H1 (cell line): ENCODE measurements around the gene GRM4. TPM values are rescaled to one million over a fixed set of nuclear protein-coding genes. Genes with fewer than 3 reads are reported as not detected.

Source experiments
- CEBPB ChIP-seq: IDR thresholded peaks from 2 replicates; pipeline ENCODE4 v1.6.1; 2012; ENCODE audit warnings: low read depth, low read length
- CTBP2 ChIP-seq: IDR thresholded peaks from 2 replicates; pipeline ENCODE4 v1.7.0; 2011; ENCODE audit warnings: borderline replicate concordance, mild to moderate bottlenecking, moderate library complexity, mixed read lengths, low read length; ENCODE audit not compliant: insufficient read depth, insufficient read length
- HDAC6 ChIP-seq: IDR thresholded peaks from one replicate; pipeline ENCODE4 v1.7.1; 2012; ENCODE audit warnings: low read depth, mild to moderate bottlenecking, inconsistent platforms, low read length, moderate library complexity
- NANOG ChIP-seq: IDR thresholded peaks from 2 replicates; pipeline ENCODE4 v1.6.1; 2011; ENCODE audit warnings: low read length, low read depth, mild to moderate bottlenecking, inconsistent platforms; ENCODE audit not compliant: insufficient read depth, poor library complexity, severe bottlenecking
- NRF1 ChIP-seq: IDR thresholded peaks from 2 replicates; pipeline ENCODE4 v1.6.1; 2011; ENCODE audit warnings: mild to moderate bottlenecking, low read depth, low read length, improper control_type of control experiment
- RFX5 ChIP-seq: IDR thresholded peaks from 2 replicates; pipeline ENCODE4 v1.6.1; 2011; ENCODE audit warnings: low read depth, low read length, improper control_type of control experiment, borderline replicate concordance
- SAP30 ChIP-seq: fragments of 300-600 bp; sonication (generic); IDR thresholded peaks from 2 replicates; pipeline ENCODE4 v1.7.1; 2012; ENCODE audit warnings: low read length, moderate library complexity, mild to moderate bottlenecking, inconsistent platforms; ENCODE audit not compliant: insufficient read depth, insufficient replicate concordance
- SP4 ChIP-seq: IDR thresholded peaks from 2 replicates; pipeline ENCODE4 v1.6.1; 2012; ENCODE audit warnings: low read length, inconsistent platforms
- polyA plus RNA-seq, 7 experiments: library from polyadenylated mRNA; depleted of rRNA in 3 of 7; stranded (reverse) in 5 of 7; unstranded in 2 of 7; fragments of >200 nt in 5 of 7; fragments of 200-250 nt in 2 of 7; gene quantifications; 1 replicate in 5 of 7; 2 replicates in 1 of 7; 4 replicates in 1 of 7; pipeline versions ENCODE4 v1.2.1 to v1.2.3, GENCODE V29; 2011 to 2013; ENCODE audit warnings: missing spikeins in 2 of 7, mixed read lengths in 2 of 7
- total RNA-seq: library from RNA; stranded (reverse); fragmentation: NEBNext Ultra II Directional; extraction: Animal tissue kit (Norgen Biotek cat#: 25700); gene quantifications from 2 replicates; pipeline ENCODE4 v1.2.1, GENCODE V29; 2021
- TF ChIP-seq, protein P1 (sequence below): fragments of 300-600 bp; sonication (generic); IDR thresholded peaks from 2 replicates; pipeline ENCODE4 v1.7.1; 2012; ENCODE audit warnings: low read length, moderate library complexity, mild to moderate bottlenecking, inconsistent platforms; ENCODE audit not compliant: insufficient replicate concordance
- TF ChIP-seq, protein P2 (sequence below): IDR thresholded peaks from 2 replicates; pipeline ENCODE4 v1.6.1; 2011; ENCODE audit warnings: low read depth, mild to moderate bottlenecking, low read length; ENCODE audit not compliant: insufficient read depth

GRM4 gene
- total and polyA plus RNA-seq, 2 of the 8 experiments (the other 6 are each of a cell fraction or from before 2014, with no cell fraction given), result 19.6 to 21.5 TPM

DNA sequence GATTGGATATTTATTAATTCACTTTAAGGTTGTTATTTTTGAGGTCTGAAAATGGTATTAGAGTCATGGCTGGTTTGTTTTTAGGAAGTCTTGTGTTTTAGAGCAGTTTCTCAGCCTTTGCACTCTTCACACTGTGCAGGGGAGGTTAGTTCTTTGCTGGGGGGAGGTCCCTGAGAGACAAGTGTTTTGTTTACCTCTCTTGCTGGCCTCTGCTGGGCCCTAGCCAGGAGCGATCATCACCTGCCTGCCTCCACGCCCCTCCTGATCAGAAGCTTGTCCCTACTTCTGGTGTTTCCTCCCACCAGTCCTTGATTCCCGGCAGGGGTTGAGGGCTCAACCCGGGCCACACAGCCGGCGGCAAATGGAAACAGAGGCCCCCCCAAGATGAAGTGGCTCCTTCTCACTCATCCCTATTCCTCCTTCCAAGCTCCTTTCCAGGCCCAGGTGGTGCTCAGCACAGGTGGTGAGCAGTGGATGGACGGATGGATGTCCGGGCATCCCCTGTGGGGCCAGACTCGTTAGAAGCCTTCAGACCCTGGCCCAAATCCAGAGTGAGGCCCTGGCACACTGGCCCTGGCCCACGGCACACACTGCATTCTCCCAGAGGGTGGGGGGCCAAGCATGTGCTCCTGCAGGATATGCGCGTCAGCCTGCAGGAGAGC lies 51.3 kb downstream of the GRM4 start (continued):
- TF ChIP-seq, protein P1, sequence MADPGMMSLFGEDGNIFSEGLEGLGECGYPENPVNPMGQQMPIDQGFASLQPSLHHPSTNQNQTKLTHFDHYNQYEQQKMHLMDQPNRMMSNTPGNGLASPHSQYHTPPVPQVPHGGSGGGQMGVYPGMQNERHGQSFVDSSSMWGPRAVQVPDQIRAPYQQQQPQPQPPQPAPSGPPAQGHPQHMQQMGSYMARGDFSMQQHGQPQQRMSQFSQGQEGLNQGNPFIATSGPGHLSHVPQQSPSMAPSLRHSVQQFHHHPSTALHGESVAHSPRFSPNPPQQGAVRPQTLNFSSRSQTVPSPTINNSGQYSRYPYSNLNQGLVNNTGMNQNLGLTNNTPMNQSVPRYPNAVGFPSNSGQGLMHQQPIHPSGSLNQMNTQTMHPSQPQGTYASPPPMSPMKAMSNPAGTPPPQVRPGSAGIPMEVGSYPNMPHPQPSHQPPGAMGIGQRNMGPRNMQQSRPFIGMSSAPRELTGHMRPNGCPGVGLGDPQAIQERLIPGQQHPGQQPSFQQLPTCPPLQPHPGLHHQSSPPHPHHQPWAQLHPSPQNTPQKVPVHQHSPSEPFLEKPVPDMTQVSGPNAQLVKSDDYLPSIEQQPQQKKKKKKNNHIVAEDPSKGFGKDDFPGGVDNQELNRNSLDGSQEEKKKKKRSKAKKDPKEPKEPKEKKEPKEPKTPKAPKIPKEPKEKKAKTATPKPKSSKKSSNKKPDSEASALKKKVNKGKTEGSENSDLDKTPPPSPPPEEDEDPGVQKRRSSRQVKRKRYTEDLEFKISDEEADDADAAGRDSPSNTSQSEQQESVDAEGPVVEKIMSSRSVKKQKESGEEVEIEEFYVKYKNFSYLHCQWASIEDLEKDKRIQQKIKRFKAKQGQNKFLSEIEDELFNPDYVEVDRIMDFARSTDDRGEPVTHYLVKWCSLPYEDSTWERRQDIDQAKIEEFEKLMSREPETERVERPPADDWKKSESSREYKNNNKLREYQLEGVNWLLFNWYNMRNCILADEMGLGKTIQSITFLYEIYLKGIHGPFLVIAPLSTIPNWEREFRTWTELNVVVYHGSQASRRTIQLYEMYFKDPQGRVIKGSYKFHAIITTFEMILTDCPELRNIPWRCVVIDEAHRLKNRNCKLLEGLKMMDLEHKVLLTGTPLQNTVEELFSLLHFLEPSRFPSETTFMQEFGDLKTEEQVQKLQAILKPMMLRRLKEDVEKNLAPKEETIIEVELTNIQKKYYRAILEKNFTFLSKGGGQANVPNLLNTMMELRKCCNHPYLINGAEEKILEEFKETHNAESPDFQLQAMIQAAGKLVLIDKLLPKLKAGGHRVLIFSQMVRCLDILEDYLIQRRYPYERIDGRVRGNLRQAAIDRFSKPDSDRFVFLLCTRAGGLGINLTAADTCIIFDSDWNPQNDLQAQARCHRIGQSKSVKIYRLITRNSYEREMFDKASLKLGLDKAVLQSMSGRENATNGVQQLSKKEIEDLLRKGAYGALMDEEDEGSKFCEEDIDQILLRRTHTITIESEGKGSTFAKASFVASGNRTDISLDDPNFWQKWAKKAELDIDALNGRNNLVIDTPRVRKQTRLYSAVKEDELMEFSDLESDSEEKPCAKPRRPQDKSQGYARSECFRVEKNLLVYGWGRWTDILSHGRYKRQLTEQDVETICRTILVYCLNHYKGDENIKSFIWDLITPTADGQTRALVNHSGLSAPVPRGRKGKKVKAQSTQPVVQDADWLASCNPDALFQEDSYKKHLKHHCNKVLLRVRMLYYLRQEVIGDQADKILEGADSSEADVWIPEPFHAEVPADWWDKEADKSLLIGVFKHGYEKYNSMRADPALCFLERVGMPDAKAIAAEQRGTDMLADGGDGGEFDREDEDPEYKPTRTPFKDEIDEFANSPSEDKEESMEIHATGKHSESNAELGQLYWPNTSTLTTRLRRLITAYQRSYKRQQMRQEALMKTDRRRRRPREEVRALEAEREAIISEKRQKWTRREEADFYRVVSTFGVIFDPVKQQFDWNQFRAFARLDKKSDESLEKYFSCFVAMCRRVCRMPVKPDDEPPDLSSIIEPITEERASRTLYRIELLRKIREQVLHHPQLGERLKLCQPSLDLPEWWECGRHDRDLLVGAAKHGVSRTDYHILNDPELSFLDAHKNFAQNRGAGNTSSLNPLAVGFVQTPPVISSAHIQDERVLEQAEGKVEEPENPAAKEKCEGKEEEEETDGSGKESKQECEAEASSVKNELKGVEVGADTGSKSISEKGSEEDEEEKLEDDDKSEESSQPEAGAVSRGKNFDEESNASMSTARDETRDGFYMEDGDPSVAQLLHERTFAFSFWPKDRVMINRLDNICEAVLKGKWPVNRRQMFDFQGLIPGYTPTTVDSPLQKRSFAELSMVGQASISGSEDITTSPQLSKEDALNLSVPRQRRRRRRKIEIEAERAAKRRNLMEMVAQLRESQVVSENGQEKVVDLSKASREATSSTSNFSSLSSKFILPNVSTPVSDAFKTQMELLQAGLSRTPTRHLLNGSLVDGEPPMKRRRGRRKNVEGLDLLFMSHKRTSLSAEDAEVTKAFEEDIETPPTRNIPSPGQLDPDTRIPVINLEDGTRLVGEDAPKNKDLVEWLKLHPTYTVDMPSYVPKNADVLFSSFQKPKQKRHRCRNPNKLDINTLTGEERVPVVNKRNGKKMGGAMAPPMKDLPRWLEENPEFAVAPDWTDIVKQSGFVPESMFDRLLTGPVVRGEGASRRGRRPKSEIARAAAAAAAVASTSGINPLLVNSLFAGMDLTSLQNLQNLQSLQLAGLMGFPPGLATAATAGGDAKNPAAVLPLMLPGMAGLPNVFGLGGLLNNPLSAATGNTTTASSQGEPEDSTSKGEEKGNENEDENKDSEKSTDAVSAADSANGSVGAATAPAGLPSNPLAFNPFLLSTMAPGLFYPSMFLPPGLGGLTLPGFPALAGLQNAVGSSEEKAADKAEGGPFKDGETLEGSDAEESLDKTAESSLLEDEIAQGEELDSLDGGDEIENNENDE, result no peak
- TF ChIP-seq RFX5 (no peak), CEBPB (no peak), SP4 (no peak), CTBP2 (no peak), SAP30 (no peak), NRF1 (no peak), HDAC6 (no peak), NANOG (no peak)
- TF ChIP-seq, protein P2, sequence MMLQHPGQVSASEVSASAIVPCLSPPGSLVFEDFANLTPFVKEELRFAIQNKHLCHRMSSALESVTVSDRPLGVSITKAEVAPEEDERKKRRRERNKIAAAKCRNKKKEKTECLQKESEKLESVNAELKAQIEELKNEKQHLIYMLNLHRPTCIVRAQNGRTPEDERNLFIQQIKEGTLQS, result no peak
